Measurements from ENCODE around the gene CST9L. TPM values are rescaled to one million over a fixed set of nuclear protein-coding genes. Genes with fewer than 3 reads are reported as not detected.

Gene CST9L
- total RNA-seq, 1 experiment from 2014 or later = not detected

DNA sequence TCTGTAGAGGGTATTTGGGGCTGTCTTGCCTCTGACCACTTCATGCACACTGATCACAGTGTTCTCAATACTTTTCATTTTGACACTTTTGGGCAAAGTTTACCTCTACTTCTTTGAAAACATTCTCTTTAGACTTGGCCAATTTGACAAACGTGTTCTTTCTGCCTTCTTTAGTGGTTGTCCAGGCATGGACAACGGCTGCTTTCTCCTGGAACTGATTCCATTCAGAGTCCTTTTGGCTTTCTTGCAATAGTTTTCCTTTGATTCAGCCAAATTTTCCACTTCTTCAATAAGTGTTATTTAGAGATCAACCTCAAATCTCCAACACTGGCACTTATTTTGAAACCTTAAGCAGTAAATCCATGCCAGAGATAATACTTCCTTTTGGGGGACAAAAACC is 44.1 kb upstream of the CST9L start:
- intact Hi-C loops (cut with micrococcal nuclease; ENCODE audit: unreplicated experiment) = no loop called here
- CTCF ChIA-PET = no interaction called here

DNA sequence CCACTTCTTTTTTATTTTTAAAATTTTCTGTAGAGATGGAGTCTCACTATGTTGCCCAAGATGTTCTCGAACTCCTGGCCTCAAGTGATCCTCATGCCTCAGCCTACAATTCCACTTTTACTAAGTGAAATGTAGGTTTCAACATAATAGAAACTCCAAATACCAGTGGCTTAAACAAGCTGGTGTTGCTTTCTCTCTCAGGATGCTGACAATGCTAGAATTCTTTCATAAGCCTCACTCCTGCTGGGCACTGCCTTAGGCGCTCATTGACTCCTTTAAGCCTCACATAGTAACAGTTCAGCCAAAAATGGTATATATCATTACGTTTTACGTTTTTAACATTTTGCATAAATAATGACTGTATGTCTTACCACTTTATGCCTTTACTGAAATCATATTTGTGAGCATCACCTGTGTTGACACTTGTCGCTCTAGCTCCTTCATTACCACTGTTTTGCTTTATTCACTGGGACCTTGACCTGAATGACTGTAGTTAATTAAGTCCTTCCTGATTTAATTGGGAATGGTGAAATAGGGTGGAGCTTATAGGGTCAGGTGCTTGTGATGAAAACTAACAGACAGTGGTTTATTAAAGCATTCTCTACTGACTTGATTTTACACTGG is 41.3 kb upstream of the CST9L start:
- Mint-ChIP-seq H3K4me1 (ENCODE audit: low read depth, unreplicated experiment) (no peaks in the 10 kb centered on the region), H3K4me3 (ENCODE audit: unreplicated experiment) (no peak overlapping the region), H3K27me3 (ENCODE audit: insufficient read depth, unreplicated experiment) (no peaks in the 10 kb centered on the region), H3K27ac (ENCODE audit: unreplicated experiment) (no peak overlapping the region), H3K9me3 (ENCODE audit: unreplicated experiment) (no peaks in the 10 kb centered on the region), H3K36me3 (ENCODE audit: insufficient read depth, unreplicated experiment) (no peaks in the 10 kb centered on the region)
- H3K4me3 ChIP-seq (ENCODE audit: low read depth, low read length) = no peak overlapping the region
- ChIA-PET POLR2A (no interaction called here), CTCF (no interaction called here)
- no peaks in the 10 kb centered on the region for H3K4me1 ChIP-seq
- intact Hi-C loops (cut with micrococcal nuclease; ENCODE audit: unreplicated experiment) = loop anchor here (10.0 kb wide), 2 partner anchors 65 to 255 kb away; partner anchors contain the start of gene NXT1
- H3K36me3 ChIP-seq (ENCODE audit: control insufficient read depth, insufficient read depth, low read length) = no peaks in the 10 kb centered on the region
- TF ChIP-seq CTCF (IDR thresholded peaks at IDR 0.05; ENCODE audit: insufficient read depth in 1 of 2, low read depth in 1 of 2, low read length in 1 of 2, severe bottlenecking in 1 of 2, unreplicated experiment in 1 of 2) = no peak
- DNase-seq = no peak
- H3K9me3 ChIP-seq = no peaks in the 10 kb centered on the region
- H3K27me3 ChIP-seq (replicated peaks; ENCODE audit: control insufficient read depth, insufficient read depth, low read length) = no peaks in the 10 kb centered on the region
- no TSS peak for BruUV-seq (replicated peaks)

More for the DNA sequence above, 44.1 kb upstream of the CST9L start:
- POLR2A ChIA-PET = no interaction called here
- Histone ChIP-seq H3K4me3 (ENCODE audit: low read depth, low read length) (no peak overlapping the region), H3K36me3 (ENCODE audit: control insufficient read depth, insufficient read depth, low read length) (no peaks in the 10 kb centered on the region), H3K9me3 (no peaks in the 10 kb centered on the region), H3K27me3 (replicated peaks; ENCODE audit: control insufficient read depth, insufficient read depth, low read length) (no peaks in the 10 kb centered on the region), H3K4me1 (no peaks in the 10 kb centered on the region)
- H3K4me3 Mint-ChIP-seq (ENCODE audit: unreplicated experiment) = no peak overlapping the region
- TF ChIP-seq CTCF (IDR thresholded peaks at IDR 0.05; ENCODE audit: insufficient read depth in 1 of 2, low read depth in 1 of 2, low read length in 1 of 2, severe bottlenecking in 1 of 2, unreplicated experiment in 1 of 2) = no peak
- BruUV-seq (replicated peaks) = no TSS peak
- no peaks in the 10 kb centered on the region for H3K4me1 Mint-ChIP-seq (ENCODE audit: low read depth, unreplicated experiment)
- no peaks in the 10 kb centered on the region for H3K27me3 Mint-ChIP-seq (ENCODE audit: insufficient read depth, unreplicated experiment)
- no peaks in the 10 kb centered on the region for H3K36me3 Mint-ChIP-seq (ENCODE audit: insufficient read depth, unreplicated experiment)
- H3K9me3 Mint-ChIP-seq (ENCODE audit: unreplicated experiment) = no peaks in the 10 kb centered on the region
- DNase-seq = no peak
- no peak overlapping the region for H3K27ac Mint-ChIP-seq (ENCODE audit: unreplicated experiment)

DNA sequence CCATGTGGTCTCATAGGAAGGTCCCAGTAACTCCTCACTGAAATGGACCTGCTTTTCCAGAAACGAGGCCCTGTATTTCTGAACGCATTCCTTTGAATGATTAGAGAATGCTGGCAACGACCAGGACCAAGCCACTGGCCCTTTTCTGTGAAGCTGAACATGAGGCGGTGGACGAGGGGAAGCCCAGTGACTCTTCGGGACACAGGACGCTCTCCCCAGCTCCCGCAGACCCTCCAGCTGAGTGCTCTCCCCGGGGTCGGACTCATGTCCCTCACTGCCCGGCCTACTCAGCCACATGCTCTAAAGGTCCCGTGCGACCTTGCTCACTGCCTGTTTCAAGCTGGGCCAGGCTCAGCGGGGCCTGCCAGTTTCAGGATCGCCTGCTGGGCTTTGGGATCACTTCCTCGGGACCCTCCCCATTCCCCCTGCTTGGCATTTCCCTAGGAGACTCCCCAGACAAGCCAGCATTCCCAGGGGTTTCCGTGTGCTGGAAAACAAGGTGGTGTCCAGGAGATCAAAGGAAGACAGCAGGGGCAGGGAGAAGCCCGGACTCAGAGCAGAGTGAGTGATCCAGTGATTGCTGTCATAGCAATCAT is 40.1 kb upstream of the CST9L start:
- Histone ChIP-seq H3K9me3 (no peaks in the 10 kb centered on the region), H3K27me3 (replicated peaks; ENCODE audit: control insufficient read depth, insufficient read depth, low read length) (no peaks in the 10 kb centered on the region), H3K36me3 (ENCODE audit: control insufficient read depth, insufficient read depth, low read length) (no peaks in the 10 kb centered on the region), H3K4me1 (no peaks in the 10 kb centered on the region), H3K4me3 (ENCODE audit: low read depth, low read length) (no peak overlapping the region)
- ChIA-PET POLR2A (no interaction called here), CTCF (interaction anchor here (0.8 to 1.1 kb wide), 2 partner anchors 163 to 166 kb away, joined by 3 read pairs; no protein-coding TSS in a partner anchor)
- intact Hi-C loops (cut with micrococcal nuclease; ENCODE audit: unreplicated experiment) = loop anchor here (10.0 kb wide), 2 partner anchors 64 to 254 kb away; partner anchors contain the start of gene NXT1
- Mint-ChIP-seq H3K4me1 (ENCODE audit: low read depth, unreplicated experiment) (no peaks in the 10 kb centered on the region), H3K4me3 (ENCODE audit: unreplicated experiment) (no peak overlapping the region), H3K27me3 (ENCODE audit: insufficient read depth, unreplicated experiment) (no peaks in the 10 kb centered on the region), H3K36me3 (ENCODE audit: insufficient read depth, unreplicated experiment) (no peaks in the 10 kb centered on the region), H3K9me3 (ENCODE audit: unreplicated experiment) (no peaks in the 10 kb centered on the region), H3K27ac (ENCODE audit: unreplicated experiment) (no peak overlapping the region)
- no peak for DNase-seq
- BruUV-seq (replicated peaks) = no TSS peak
- TF ChIP-seq CTCF (IDR thresholded peaks at IDR 0.05; ENCODE audit: insufficient read depth in 1 of 2, low read depth in 1 of 2, low read length in 1 of 2, severe bottlenecking in 1 of 2, unreplicated experiment in 1 of 2) = no peak

All from Caco-2 (cell line).